ENCODE measurements around the gene ADD1. TPM values are rescaled to one million over a fixed set of nuclear protein-coding genes. Genes with fewer than 3 reads are reported as not detected.

Gene ADD1
- total and polyA plus RNA-seq, 2 of the 13 experiments (the other 11 are each of a cell fraction or from before 2014, with no cell fraction given) = 73.9 to 122 TPM

Other genes with a start within 250 kb of the ADD1 start
- 28.5 and 38.0 TPM in 2 replicates for gene TNIP2, start 87.5 kb upstream of the ADD1 start, total RNA-seq (2016; rRNA removed; fragmentation: Illumina TruSeq; extraction: Trizol)
- gene TNIP2, start 87.5 kb upstream of the ADD1 start, polyA plus RNA-seq (2011; rRNA removed) = 25.6 and 30.1 TPM in 2 replicates
- gene SH3BP2, start 50.8 kb upstream of the ADD1 start, total RNA-seq (2016; rRNA removed; fragmentation: Illumina TruSeq; extraction: Trizol) = 7.0 and 16.9 TPM in 2 replicates
- gene SH3BP2, start 50.8 kb upstream of the ADD1 start, polyA plus RNA-seq (2011; rRNA removed) = 34.5 and 38.6 TPM in 2 replicates
- 47.9 and 63.4 TPM in 2 replicates for gene NOP14, start 119.6 kb downstream of the ADD1 start, total RNA-seq (2016; rRNA removed; fragmentation: Illumina TruSeq; extraction: Trizol)
- 6.8 and 6.9 TPM in 2 replicates for gene NOP14, start 119.6 kb downstream of the ADD1 start, polyA plus RNA-seq (2011; rRNA removed)
- gene GRK4, start 119.7 kb downstream of the ADD1 start, total RNA-seq (2016; rRNA removed; fragmentation: Illumina TruSeq; extraction: Trizol) = 2.0 and 2.5 TPM in 2 replicates
- gene GRK4, start 119.7 kb downstream of the ADD1 start, polyA plus RNA-seq (2011; rRNA removed) = 1.6 and 1.8 TPM in 2 replicates
- gene HTT-AS, start 230.7 kb downstream of the ADD1 start, total RNA-seq (2016; rRNA removed; fragmentation: Illumina TruSeq; extraction: Trizol) = not detected in 2 replicates
- gene HTT-AS, start 230.7 kb downstream of the ADD1 start, polyA plus RNA-seq (2011; rRNA removed) = not detected in 2 replicates
- gene HTT, start 230.8 kb downstream of the ADD1 start, total RNA-seq (2016; rRNA removed; fragmentation: Illumina TruSeq; extraction: Trizol) = 19.5 and 34.3 TPM in 2 replicates
- gene HTT, start 230.8 kb downstream of the ADD1 start, polyA plus RNA-seq (2011; rRNA removed) = 17.5 and 21.0 TPM in 2 replicates